Hepatocyte (in vitro differentiated cells): ENCODE data around the gene HNF1B. TPM values are rescaled to one million over a fixed set of nuclear protein-coding genes. Genes with fewer than 3 reads are reported as not detected.
A peak's percentile ranks its signal among the peaks of the same experiment; 100 is the strongest.

Experiments used
- DNase-seq: peaks from one replicate; pipeline ENCODE4 v3.0.0-alpha.2; 2016; ENCODE audit warnings: low spot score
- H2AFZ ChIP-seq: fragments of 200-600 bp; sonication (generic); 2 replicates; pipeline ENCODE4 v1.6.0; 2016; ENCODE audit warnings: antibody characterized with exemption, mild to moderate bottlenecking
- H3K27ac ChIP-seq: fragments of 200-600 bp; sonication (generic); 2 replicates; pipeline ENCODE4 v1.5.1; 2016; ENCODE audit warnings: mild to moderate bottlenecking
- H3K27me3 ChIP-seq: fragments of 200-600 bp; sonication (generic); 2 replicates; pipeline ENCODE4 v1.6.1; 2016
- H3K36me3 ChIP-seq: fragments of 200-600 bp; sonication (generic); replicated peaks from 2 replicates; pipeline ENCODE4 v1.5.1; 2016; ENCODE audit warnings: low read depth; ENCODE audit not compliant: insufficient read depth
- H3K4me1 ChIP-seq: fragments of 200-600 bp; sonication (generic); 2 replicates; pipeline ENCODE4 v1.5.1; 2016; ENCODE audit warnings: mild to moderate bottlenecking, moderate library complexity; ENCODE audit not compliant: insufficient read depth
- H3K4me2 ChIP-seq: fragments of 200-600 bp; sonication (generic); 2 replicates; pipeline ENCODE4 v1.6.0; 2016
- H3K4me3 ChIP-seq: fragments of 200-600 bp; sonication (generic); 2 replicates; pipeline ENCODE4 v1.5.1; 2016; ENCODE audit warnings: mild to moderate bottlenecking
- H3K79me2 ChIP-seq: fragments of 200-600 bp; sonication (generic); 2 replicates; pipeline ENCODE4 v1.6.0; 2017; ENCODE audit warnings: mild to moderate bottlenecking
- H3K9me2 ChIP-seq: fragments of 200-600 bp; sonication (generic); replicated peaks from 2 replicates; pipeline ENCODE4 v1.6.0; 2017; ENCODE audit warnings: mild to moderate bottlenecking; ENCODE audit not compliant: insufficient read depth
- H3K9me3 ChIP-seq: fragments of 200-600 bp; sonication (generic); 2 replicates; pipeline ENCODE4 v1.5.1; 2016; ENCODE audit warnings: low read depth, mild to moderate bottlenecking
- H4K20me1 ChIP-seq: fragments of 200-600 bp; sonication (generic); 2 replicates; pipeline ENCODE4 v1.6.0; 2016; ENCODE audit warnings: mild to moderate bottlenecking; ENCODE audit not compliant: insufficient read depth, poor library complexity, severe bottlenecking
- EZH2 ChIP-seq: fragments of 200-600 bp; sonication (generic); IDR thresholded peaks from 2 replicates; pipeline ENCODE4 v1.6.1; 2016; ENCODE audit warnings: antibody characterized with exemption, mild to moderate bottlenecking, borderline replicate concordance
- EZH2phosphoT487 ChIP-seq: fragments of 200-600 bp; sonication (generic); IDR thresholded peaks from one replicate; pipeline ENCODE4 v1.6.1; 2018; ENCODE audit warnings: antibody characterized with exemption, mild to moderate bottlenecking, low read depth, moderate library complexity; ENCODE audit not compliant: unreplicated experiment, severe bottlenecking
- WGBS: methylation state at CpG from one replicate; pipeline ENCODE4 v1.1.6; 2016; ENCODE audit warnings: low lambda C conversion rate; ENCODE audit errors: missing lambda C conversion rate; 5-methylcytosine and 5-hydroxymethylcytosine counted together
- polyA plus RNA-seq: library from polyadenylated mRNA; unstranded; fragments of >200 nt; fragmentation: Nextera tagmentation; extraction: Ambion mirVana; gene quantifications from 2 replicates; pipeline ENCODE4 v1.2.1, GENCODE V29; 2016
- total RNA-seq: library from RNA; depleted of rRNA; stranded (reverse); fragments of >200 nt; gene quantifications from 2 replicates; pipeline ENCODE4 v1.2.3, GENCODE V29; 2014
- TF ChIP-seq, protein P1 (sequence below): fragments of 200-600 bp; sonication (generic); IDR thresholded peaks from 2 replicates; pipeline ENCODE4 v1.5.1; 2016; ENCODE audit warnings: antibody characterized with exemption, mild to moderate bottlenecking; ENCODE audit not compliant: poor library complexity

HNF1B gene
- total and polyA plus RNA-seq, 2 experiments from 2014 or later = 8.8 to 18.2 TPM

DNA sequence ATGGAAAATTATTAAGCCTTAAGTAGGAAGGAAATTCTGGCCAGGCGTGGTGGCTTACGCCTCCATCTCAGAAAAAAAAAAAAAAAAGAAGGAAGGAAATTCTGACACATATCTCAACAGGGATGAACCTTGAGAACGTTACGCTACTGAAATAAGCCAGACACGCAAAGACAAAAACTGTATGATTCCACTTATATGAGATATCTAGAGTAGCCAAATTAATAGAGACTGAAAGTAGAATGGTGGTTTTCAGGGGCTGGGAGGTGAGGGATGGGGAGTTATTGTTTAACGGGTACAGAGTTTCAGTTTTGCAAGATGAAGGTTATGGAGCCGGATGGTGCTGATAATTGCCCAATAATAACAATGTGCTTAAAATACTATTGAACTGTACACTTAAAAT lies 16.2 kb upstream of the HNF1B start:
- Histone ChIP-seq H3K27me3 (no peaks in the 10 kb centered on the region), H3K4me2 (no peak overlapping the region), H3K4me1 (no peaks in the 10 kb centered on the region), H3K36me3 (no peaks in the 10 kb centered on the region), H3K4me3 (no peak overlapping the region), H3K9me2 (no peaks in the 10 kb centered on the region), H4K20me1 (no peaks in the 10 kb centered on the region), H3K79me2 (no peaks in the 10 kb centered on the region), H3K9me3 (no peaks in the 10 kb centered on the region), H3K27ac (no peak overlapping the region), H2AFZ (no peak overlapping the region)
- TF ChIP-seq EZH2phosphoT487 (no peak), EZH2 (no peak)
- TF ChIP-seq, protein P1, sequence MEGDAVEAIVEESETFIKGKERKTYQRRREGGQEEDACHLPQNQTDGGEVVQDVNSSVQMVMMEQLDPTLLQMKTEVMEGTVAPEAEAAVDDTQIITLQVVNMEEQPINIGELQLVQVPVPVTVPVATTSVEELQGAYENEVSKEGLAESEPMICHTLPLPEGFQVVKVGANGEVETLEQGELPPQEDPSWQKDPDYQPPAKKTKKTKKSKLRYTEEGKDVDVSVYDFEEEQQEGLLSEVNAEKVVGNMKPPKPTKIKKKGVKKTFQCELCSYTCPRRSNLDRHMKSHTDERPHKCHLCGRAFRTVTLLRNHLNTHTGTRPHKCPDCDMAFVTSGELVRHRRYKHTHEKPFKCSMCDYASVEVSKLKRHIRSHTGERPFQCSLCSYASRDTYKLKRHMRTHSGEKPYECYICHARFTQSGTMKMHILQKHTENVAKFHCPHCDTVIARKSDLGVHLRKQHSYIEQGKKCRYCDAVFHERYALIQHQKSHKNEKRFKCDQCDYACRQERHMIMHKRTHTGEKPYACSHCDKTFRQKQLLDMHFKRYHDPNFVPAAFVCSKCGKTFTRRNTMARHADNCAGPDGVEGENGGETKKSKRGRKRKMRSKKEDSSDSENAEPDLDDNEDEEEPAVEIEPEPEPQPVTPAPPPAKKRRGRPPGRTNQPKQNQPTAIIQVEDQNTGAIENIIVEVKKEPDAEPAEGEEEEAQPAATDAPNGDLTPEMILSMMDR = no peak
- 90% methylated on average over 7 of the region's 7 CpGs for WGBS
- no peak for DNase-seq

DNA sequence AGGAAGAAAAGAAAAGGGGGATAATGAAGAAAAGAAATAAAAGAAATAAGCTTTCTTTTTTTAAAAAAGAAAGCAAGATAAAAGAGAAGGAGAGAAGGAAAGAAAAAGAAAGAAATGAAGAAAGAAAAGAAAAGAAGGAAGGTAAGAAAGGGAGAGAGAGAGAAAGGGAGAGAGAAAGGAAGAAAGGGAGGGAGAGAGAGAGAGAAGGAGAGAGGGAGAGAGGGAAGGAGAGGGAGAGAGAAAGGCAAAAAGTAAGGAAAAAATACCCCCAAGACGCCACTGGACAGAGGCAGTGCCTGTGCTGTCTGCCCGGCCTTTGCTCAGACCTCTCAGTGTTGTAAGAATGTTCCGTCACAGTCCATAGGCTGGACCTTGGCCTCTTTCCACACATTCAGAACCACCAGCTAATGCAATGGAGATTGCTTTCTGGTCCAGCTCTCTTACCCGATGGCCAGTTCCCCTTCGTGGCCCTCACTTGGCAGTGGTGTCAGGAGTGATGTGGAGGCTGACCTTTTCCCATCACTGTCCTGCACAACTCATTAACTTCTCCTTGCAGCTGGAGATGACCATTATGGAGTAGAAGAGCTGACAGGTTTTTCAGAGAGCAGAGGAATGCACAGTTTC lies 14.3 kb upstream of the HNF1B start:
- no peak overlapping the region for H2AFZ ChIP-seq
- H3K4me3 ChIP-seq = no peak overlapping the region
- WGBS = 64% methylated on average over 5 of the region's 5 CpGs
- H3K9me3 ChIP-seq = no peaks in the 10 kb centered on the region
- TF ChIP-seq EZH2phosphoT487 = no peak
- TF ChIP-seq EZH2 = no peak
- TF ChIP-seq, protein P1 = no peak
- no peaks in the 10 kb centered on the region for H3K27me3 ChIP-seq
- H3K27ac ChIP-seq = peak overlapping the region; percentile 69
- H3K36me3 ChIP-seq = no peaks in the 10 kb centered on the region
- no peaks in the 10 kb centered on the region for H4K20me1 ChIP-seq
- H3K4me2 ChIP-seq = no peak overlapping the region
- no peaks in the 10 kb centered on the region for H3K9me2 ChIP-seq
- no peaks in the 10 kb centered on the region for H3K79me2 ChIP-seq
- H3K4me1 ChIP-seq = no peaks in the 10 kb centered on the region
- peak; percentile 70 for DNase-seq

DNA sequence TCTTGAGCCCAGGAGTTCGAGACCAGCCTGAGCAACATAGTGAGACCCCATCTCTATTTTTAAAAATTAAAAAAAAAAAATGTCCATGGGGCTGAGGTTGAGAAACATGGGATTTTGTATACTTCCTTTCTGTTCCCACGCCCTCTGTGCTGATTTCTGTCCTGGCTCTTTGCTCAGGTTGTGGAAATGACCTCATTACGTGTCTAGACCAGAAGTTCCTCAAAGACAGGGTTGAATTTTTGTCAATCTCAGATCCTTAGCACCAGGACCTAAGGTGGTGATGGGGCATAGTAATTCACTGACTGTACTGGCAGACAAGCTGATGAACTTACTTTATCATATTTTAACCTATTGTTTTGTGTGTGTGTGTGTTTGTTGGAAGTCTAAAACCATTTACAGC lies 11.2 kb upstream of the HNF1B start:
- no peak overlapping the region for H3K27ac ChIP-seq
- 94% methylated on average over 3 of the region's 3 CpGs for WGBS

More for the DNA sequence above, 11.2 kb upstream of the HNF1B start:
- no peak overlapping the region for H3K4me3 ChIP-seq
- TF ChIP-seq, protein P1 = no peak
- TF ChIP-seq EZH2phosphoT487 (no peak), EZH2 (no peak)
- H2AFZ ChIP-seq = no peak overlapping the region
- H4K20me1 ChIP-seq = no peaks in the 10 kb centered on the region
- DNase-seq = no peak
- H3K9me2 ChIP-seq = no peaks in the 10 kb centered on the region
- H3K4me1 ChIP-seq = no peaks in the 10 kb centered on the region
- no peak overlapping the region for H3K4me2 ChIP-seq
- no peaks in the 10 kb centered on the region for H3K9me3 ChIP-seq
- no peaks in the 10 kb centered on the region for H3K36me3 ChIP-seq
- no peaks in the 10 kb centered on the region for H3K27me3 ChIP-seq
- H3K79me2 ChIP-seq = no peaks in the 10 kb centered on the region
